GM18517 (cell line): ENCODE measurements around the gene ATXN2L.
"Not testable (repeated sequence)": the region's sequence is repeated elsewhere in the genome, so short reads cannot be mapped to it uniquely, and the experiment has no call there.

ENCODE experiments used
- ATAC-seq: cut with Tn5 transposase; IDR thresholded peaks from one replicate; pipeline ENCODE4 v1.9.1; 2021; ENCODE audit warnings: mild to moderate bottlenecking, moderate library complexity; ENCODE audit not compliant: unreplicated experiment

ATXN2L gene

GRCh38 chr16:28837672-28838557 is 15.1 kb downstream of the ATXN2L start:
- no peak for ATAC-seq

- ATAC-seq = no peak
Observed at GRCh38 chr16:28838558-28838918, 15.7 kb downstream of the ATXN2L start.

- no peak for ATAC-seq
Observed at GRCh38 chr16:28839004-28839639, 16.3 kb downstream of the ATXN2L start.

DNA sequence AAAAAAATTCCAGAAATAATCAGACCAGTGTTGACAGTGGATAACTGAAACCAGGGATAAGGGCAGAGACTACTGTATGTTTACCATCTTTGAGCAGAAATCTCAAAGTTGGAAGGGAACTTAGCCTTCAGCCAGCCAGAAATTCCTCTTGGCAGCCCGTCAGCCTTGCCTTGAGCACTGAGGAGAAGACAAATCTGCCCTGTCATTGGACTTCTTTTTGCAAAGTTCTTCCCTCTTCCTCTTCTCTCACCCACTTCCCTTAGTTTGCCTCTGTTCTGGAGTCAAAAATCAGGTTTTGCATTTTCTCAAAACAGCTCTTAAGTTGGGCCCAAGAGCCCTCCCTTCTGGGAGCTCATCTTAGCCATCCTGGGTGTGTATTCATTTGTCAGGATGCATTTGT is 17.1 kb downstream of the ATXN2L start:
- ATAC-seq = no peak

DNA sequence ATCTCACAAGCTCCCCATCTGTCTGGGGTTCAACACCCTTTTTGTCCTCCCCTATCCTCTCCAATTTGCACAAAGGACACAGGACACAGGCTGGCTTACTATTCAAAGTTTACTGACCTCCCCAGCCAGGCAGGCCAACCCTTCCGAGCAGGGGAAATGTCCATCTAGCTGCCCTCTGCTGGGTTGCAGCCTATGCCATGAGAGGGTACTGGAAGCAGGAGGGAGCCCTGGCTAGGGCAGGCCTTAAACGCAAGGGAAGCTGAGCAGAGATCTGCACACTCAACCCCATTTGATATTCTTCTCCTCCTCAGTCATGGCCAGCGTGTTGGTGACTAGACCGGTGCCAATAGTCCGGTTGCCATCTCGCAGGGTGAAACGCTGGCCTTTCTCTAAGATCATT is 19.9 kb downstream of the ATXN2L start:
- no peak for ATAC-seq

DNA sequence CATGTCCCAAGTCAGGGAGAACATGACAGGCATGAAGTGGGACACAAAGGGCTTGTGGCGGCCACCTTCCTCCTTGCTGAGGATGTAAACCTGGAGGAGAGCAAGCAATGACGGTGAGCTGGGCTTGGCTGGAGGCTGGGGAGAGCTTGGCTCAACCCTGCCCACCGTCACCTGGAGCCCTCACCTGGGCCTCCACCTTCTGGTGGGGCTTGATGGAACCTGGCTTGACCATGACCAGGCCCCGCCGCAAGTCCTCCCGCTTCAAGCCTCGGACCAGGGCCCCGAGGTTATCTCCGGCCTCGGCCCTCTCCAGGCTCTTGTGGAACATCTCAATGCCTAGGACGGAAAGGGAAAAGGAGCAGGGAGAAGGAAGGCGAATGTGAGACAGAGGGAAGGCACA is 21.0 kb downstream of the ATXN2L start:
- no peak for ATAC-seq

GRCh38 chr16:28844226-28844885 is 21.6 kb downstream of the ATXN2L start:
- no peak for ATAC-seq

GRCh38 chr16:28845293-28845692 is 22.5 kb downstream of the ATXN2L start:
- ATAC-seq = no peak

GRCh38 chr16:28845761-28846079 is 22.9 kb downstream of the ATXN2L start:
- ATAC-seq = no peak

DNA sequence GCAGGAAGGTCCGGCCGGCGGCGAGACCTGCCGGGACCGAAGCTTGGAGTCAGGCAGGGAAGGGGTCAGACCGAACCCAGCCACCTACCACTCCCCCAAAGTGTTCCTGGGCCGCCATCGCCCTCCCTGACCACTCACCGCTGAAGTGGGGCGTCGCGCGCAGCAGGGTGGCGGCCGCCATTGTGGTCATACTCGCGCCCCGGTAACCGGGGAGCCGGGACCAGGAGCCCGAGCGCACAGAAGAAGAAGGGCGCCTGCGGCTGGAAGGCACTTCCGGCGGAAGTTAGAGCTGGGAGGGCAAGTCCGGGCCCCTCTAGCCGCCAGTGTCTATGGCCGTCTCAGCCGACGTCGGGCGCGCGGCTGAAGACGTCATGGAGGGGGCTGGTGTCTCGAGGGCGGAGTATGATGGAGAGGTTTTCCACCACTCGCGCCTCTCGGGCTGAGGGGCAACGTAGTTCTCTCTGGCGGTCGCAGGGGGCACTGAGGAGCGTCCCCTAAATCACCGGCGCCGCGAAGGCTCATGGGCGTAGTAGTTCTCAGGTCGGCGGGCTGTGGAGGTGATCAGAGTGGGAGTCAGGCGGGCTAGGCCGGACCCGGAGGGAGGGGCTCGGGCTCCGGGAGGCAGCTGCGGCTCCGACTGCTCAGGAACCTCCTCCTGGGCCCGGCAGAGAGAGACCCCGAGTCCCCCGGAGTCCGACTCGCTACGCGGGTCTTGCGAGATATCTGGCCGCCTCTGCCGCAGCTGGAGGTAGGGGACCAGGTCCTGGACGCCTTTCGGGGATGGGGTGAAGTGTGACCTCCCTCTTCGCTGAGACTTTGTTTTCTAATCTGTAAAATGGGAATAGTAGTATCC is 23.5 kb downstream of the ATXN2L start, which contains the start of gene TUFM:
Gene TUFM (minus strand): TSS at position 269 of the 853 bp plus-strand sequence. CDS start 79 bp downstream, at position 190.
- peak; percentile 81 for ATAC-seq

- ATAC-seq = no peak
Observed at GRCh38 chr16:28846933-28847273, 24.1 kb downstream of the ATXN2L start.

- ATAC-seq = no peak
Observed at GRCh38 chr16:28858421-28858820, 35.6 kb downstream of the ATXN2L start.

DNA sequence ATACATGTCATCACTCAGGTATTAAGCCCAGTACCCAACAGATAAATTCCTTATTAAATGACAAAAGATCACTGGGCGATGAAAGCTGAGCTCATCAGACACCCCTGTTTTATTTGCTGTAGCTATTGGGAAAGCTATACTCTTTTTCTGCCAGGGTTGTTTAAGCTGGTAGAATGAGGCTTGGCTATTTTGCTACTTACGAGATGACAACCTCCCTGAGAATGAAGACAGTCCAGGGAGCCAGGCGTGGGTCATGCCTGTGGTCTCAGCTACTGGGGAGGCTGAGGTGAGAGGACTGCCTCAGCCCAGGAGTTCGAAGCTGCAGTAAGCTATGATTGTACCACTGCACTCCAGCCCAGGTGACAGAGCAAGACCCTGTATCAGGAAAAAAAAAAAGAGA is 36.5 kb downstream of the ATXN2L start:
- no peak for ATAC-seq

GRCh38 chr16:28863929-28864793 is 41.4 kb downstream of the ATXN2L start:
- no peak for ATAC-seq

GRCh38 chr16:28865001-28865688 is 42.3 kb downstream of the ATXN2L start:
- ATAC-seq = no peak

DNA sequence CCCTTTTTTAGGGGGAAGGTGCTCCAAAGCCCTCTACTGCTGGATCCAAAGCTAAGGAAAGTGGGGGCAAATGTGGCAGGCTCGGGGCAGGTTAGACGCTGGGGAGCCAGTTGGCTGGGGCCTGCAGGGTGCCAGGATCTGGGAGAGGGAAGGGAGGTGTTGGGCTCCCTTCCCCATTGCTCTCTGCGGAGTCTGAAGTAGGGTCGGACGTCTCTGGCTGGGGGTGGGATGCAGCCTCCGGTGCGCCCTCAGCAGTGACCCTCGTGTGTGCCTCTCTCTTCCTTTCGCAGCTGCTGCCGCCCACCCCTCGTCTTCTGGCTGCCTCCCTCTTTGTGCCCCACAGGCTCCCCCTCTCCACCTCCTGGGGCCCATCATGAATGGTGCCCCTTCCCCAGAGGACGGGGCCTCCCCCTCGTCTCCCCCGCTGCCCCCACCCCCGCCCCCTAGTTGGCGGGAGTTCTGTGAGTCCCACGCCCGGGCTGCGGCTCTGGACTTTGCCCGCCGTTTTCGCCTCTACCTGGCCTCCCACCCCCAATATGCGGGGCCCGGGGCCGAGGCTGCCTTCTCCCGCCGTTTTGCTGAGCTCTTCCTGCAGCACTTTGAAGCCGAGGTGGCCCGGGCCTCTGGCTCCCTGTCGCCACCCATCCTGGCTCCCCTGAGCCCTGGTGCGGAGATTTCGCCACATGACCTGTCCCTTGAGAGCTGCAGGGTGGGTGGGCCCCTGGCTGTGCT is 43.1 kb downstream of the ATXN2L start:
- ATAC-seq = no peak

DNA sequence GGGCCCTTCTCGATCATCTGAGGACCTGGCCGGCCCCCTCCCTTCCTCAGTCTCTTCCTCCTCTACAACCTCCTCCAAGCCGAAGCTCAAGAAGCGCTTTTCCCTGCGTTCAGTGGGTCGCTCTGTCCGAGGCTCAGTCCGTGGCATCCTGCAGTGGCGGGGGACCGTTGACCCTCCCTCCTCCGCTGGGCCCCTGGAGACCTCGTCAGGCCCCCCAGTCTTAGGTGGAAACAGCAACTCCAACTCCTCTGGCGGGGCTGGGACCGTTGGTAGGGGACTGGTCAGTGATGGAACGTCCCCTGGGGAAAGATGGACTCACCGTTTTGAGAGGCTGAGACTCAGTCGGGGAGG is 43.6 kb downstream of the ATXN2L start:
- no peak for ATAC-seq

DNA sequence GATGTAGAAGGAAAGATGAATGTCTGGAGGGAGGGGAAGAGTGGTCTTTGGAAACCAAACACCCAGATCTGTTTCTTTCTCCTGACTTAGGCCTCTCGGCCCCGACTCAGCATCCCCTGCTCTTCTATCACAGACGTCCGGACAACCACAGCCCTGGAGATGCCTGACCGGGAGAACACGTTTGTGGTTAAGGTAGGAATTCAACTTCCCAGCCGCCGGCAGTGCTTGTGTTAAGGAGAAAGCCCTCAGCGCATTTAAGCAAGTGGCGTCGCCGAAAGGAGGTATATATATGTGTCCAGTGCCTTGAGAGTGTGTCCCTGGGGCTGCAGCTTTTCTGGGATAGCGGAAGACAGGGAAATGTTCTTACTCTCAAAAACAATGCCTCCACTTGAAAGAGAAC is 44.4 kb downstream of the ATXN2L start:
- no peak for ATAC-seq

- ATAC-seq = not testable (repeated sequence)
Observed at GRCh38 chr16:28867646-28868045, 44.8 kb downstream of the ATXN2L start.
